GM12878 (cell line): ENCODE measurements around the gene IGHMBP2. TPM values are rescaled to one million over a fixed set of nuclear protein-coding genes. Genes with fewer than 3 reads are reported as not detected.

Source experiments
- ATAC-seq: fragments of 200-7000 bp; cut with Tn5 transposase; 3 replicates; pipeline ENCODE4 v1.9.1; 2020; ENCODE audit warnings: mild to moderate bottlenecking, moderate library complexity
- BruUV-seq: library from RNA; stranded (reverse); fragments of 400-500 nt; replicated peaks from 2 replicates; lab custom pipeline; 2021; lab: Mats Ljungman, UMichigan
- CTCF ChIA-PET: fragments of 300-600 bp; sonication (Branson Sonifier 250); formaldehyde crosslinking; extraction: SDS; loops from one replicate; lab custom pipeline; 2021; ENCODE audit warnings: inconsistent platforms; lab: Yijun Ruan, JAX
- POLR2A ChIA-PET: fragments of 350-600 bp; formaldehyde crosslinking; extraction: SDS; loops from one replicate; lab custom pipeline; 2021; ENCODE audit warnings: inconsistent platforms; lab: Charles Lee
- RAD21 ChIA-PET: fragments of 300-600 bp; sonication (Branson Sonifier 250); formaldehyde crosslinking; loops from one replicate; lab custom pipeline; 2023; ENCODE audit warnings: antibody characterized with exemption; ENCODE audit not compliant: unreplicated experiment; lab: Charles Lee
- SMC1A ChIA-PET: fragments of 300-600 bp; sonication (Branson Sonifier 250); formaldehyde crosslinking; loops from one replicate; lab custom pipeline; 2023; ENCODE audit not compliant: unreplicated experiment, uncharacterized antibody; lab: Charles Lee
- DNase-seq: peaks from one replicate; pipeline ENCODE4 v3.0.0-alpha.2; 2011; ENCODE audit warnings: low read depth, low spot score
- FAIRE-seq: peaks from 3 replicates; lab custom pipeline; 2011; peaks lifted over from hg19 to GRCh38; lab: Jason Lieb, UNC
- H2AFZ ChIP-seq: 2 replicates; pipeline ENCODE4 v1.6.0; 2011; ENCODE audit warnings: low read depth, low read length, control low read depth; ENCODE audit not compliant: control insufficient read depth
- H3K27ac ChIP-seq: 2 replicates; pipeline ENCODE4 v1.5.1; 2011; ENCODE audit warnings: control low read depth; ENCODE audit not compliant: control insufficient read depth, insufficient read depth
- H3K27me3 ChIP-seq, 2 experiments: replicated peaks in 1 of 2; 2 replicates each; pipeline versions ENCODE4 v1.6.0 to v1.6.1; 2011; ENCODE audit warnings: low read length in 1 of 2; ENCODE audit not compliant: control insufficient read depth in 2 of 2, insufficient read depth in 2 of 2
- H3K36me3 ChIP-seq, 2 experiments: 2 replicates each; pipeline ENCODE4 v1.5.1; 2011; ENCODE audit warnings: low read length in 1 of 2; ENCODE audit not compliant: control insufficient read depth in 2 of 2, insufficient read depth in 2 of 2
- H3K4me1 ChIP-seq: 2 replicates; pipeline ENCODE4 v1.6.1; 2011; ENCODE audit warnings: mild to moderate bottlenecking, low read length, moderate library complexity, mixed read lengths; ENCODE audit not compliant: control insufficient read depth, insufficient read depth
- H3K4me2 ChIP-seq: 2 replicates; pipeline ENCODE4 v1.6.0; 2011; ENCODE audit warnings: control low read depth; ENCODE audit not compliant: control insufficient read depth, insufficient read depth
- H3K4me3 ChIP-seq: fragments of 200-600 bp; sonication (generic); 2 replicates; pipeline ENCODE4 v1.5.1; 2016
- H3K79me2 ChIP-seq: 2 replicates; pipeline ENCODE4 v1.6.0; 2011; ENCODE audit warnings: low read length; ENCODE audit not compliant: control insufficient read depth, insufficient read depth
- H3K9ac ChIP-seq: 2 replicates; pipeline ENCODE4 v1.8.0; 2011; ENCODE audit warnings: low read length, control low read depth, mixed read lengths; ENCODE audit not compliant: control insufficient read depth, insufficient read depth
- H3K9me3 ChIP-seq: replicated peaks from 3 replicates; pipeline ENCODE4 v1.5.1; 2011; ENCODE audit warnings: mild to moderate bottlenecking, low read length; ENCODE audit not compliant: control insufficient read depth, insufficient read depth
- H4K20me1 ChIP-seq: 2 replicates; pipeline ENCODE4 v1.6.0; 2011; ENCODE audit not compliant: control insufficient read depth, insufficient read depth
- BACH1 ChIP-seq: fragments of 450-650 bp; IDR thresholded peaks from 2 replicates; pipeline ENCODE4 v1.6.1; 2017; ENCODE audit warnings: mild to moderate bottlenecking, borderline replicate concordance
- EGR1 ChIP-seq, 2 experiments: IDR thresholded peaks; 1 replicate in 1 of 2; 2 replicates in 1 of 2; pipeline ENCODE4 v1.6.1; 2011 to 2012; ENCODE audit warnings: low read depth in 2 of 2, low read length in 2 of 2, borderline replicate concordance in 1 of 2, mild to moderate bottlenecking in 1 of 2, moderate library complexity in 1 of 2
- IRF5 ChIP-seq: fragments of 450-650 bp; IDR thresholded peaks from 2 replicates; pipeline ENCODE4 v1.6.1; 2017; ENCODE audit warnings: borderline replicate concordance
- KAT2A ChIP-seq: conservative IDR thresholded peaks from 2 replicates; pipeline ENCODE4 v1.6.1; 2011; ENCODE audit warnings: low read depth, low read length; ENCODE audit not compliant: control insufficient read depth
- MEF2A ChIP-seq: IDR thresholded peaks from 2 replicates; pipeline ENCODE4 v1.6.1; 2011; ENCODE audit warnings: low read depth, mild to moderate bottlenecking, low read length, moderate library complexity; ENCODE audit not compliant: insufficient read depth
- NR2F1 ChIP-seq: fragments of 450-650 bp; conservative IDR thresholded peaks from 2 replicates; pipeline ENCODE4 v1.6.1; 2017; ENCODE audit warnings: mild to moderate bottlenecking
- SMAD5 ChIP-seq: IDR thresholded peaks from 2 replicates; pipeline ENCODE4 v1.6.1; 2016; ENCODE audit warnings: antibody characterized with exemption, low read depth
- TAF1 ChIP-seq: IDR thresholded peaks from 2 replicates; pipeline ENCODE4 v1.6.1; 2011; ENCODE audit warnings: mild to moderate bottlenecking, low read depth, low read length, borderline replicate concordance
- WGBS: methylation state at CpG from one replicate; pipeline ENCODE4 v1.1.6; 2016; ENCODE audit warnings: low lambda C conversion rate; ENCODE audit not compliant: insufficient replicate concordance, insufficient coverage; ENCODE audit errors: missing lambda C conversion rate; 5-methylcytosine and 5-hydroxymethylcytosine counted together
- in situ Hi-C: fragments of 300-500 bp; cut with MboI; formaldehyde crosslinking; loops from 9 replicates; pipeline ENCODE4 v1.14.3; 2018; ENCODE audit warnings: mixed read lengths
- intact Hi-C: fragments of 100-400 bp; cut with micrococcal nuclease; formaldehyde crosslinking; loops from one replicate; pipeline ENCODE4 v1.14.2; 2022; ENCODE audit not compliant: unreplicated experiment
- polyA plus RNA-seq, 11 experiments: library from polyadenylated mRNA; depleted of rRNA in 4 of 11; unstranded in 6 of 11; stranded (reverse) in 5 of 11; fragments of >200 nt; fragmentation: Nextera tagmentation in 4 of 11; fragmentation: Illumina TruSeq in 1 of 11; extraction: Ambion mirVana in 4 of 11; extraction: Trizol in 1 of 11; gene quantifications; 1 replicate in 1 of 11; 2 replicates in 10 of 11; pipeline versions ENCODE4 v1.2.1 to v1.2.3, GENCODE V29; 2011 to 2016; ENCODE audit warnings: inconsistent platforms in 2 of 11, missing spikeins in 2 of 11, low read depth in 1 of 11
- total RNA-seq, 4 experiments: library from RNA; depleted of rRNA in 3 of 4; stranded (reverse); fragments of >200 nt in 3 of 4; fragmentation: Illumina TruSeq in 1 of 4; extraction: Trizol in 1 of 4; gene quantifications; 2 replicates each; pipeline versions ENCODE4 v1.2.1 to v1.2.3, GENCODE V29; 2013 to 2021

The IGHMBP2 gene
- total and polyA plus RNA-seq, 10 of the 15 experiments (the other 5 are each of a cell fraction or from before 2014, with no cell fraction given) = 1.4 to 20.1 (median 11.2) TPM

- TF ChIP-seq IRF5 (no peak), NR2F1 (no peak), EGR1 (IDR thresholded peaks at IDR 0.05; ENCODE audit: borderline replicate concordance in 1 of 2, low read depth in 2 of 2, low read length in 2 of 2) (no peak)
Measured at GRCh38 chr11:68904248-68904847, 657 bp downstream of the IGHMBP2 start (continued).

- peak overlapping the region; percentile 88 for H3K4me2 ChIP-seq
- ChIA-PET POLR2A (no interaction called here), RAD21 (no interaction called here)
- H3K36me3 ChIP-seq = peaks cover 2 to 10% of the 10 kb centered on the region in 2 experiments; a peak in 3 of 4 replicates
- intact Hi-C loops = no loop called here
- H3K4me3 ChIP-seq = peak overlapping the region; percentile 100; the same call in 1 of the 2 replicates
- 87% methylated on average over 23 of the region's 23 CpGs for WGBS
- in situ Hi-C loops = no loop called here
- H4K20me1 ChIP-seq = no peaks in the 10 kb centered on the region
- ATAC-seq = no peak
- FAIRE-seq = no peak
- TF ChIP-seq BACH1 (no peak), SMAD5 (no peak), MEF2A (no peak), KAT2A (no peak), TAF1 (no peak)
- TF ChIP-seq, all 136 proteins: peak for 0
- Histone ChIP-seq H3K9ac (peak overlapping the region; percentile 24; the same call in 1 of the 2 replicates), H3K4me1 (peaks cover 11% of the 10 kb centered on the region), H3K27me3 (no peaks in the 10 kb centered on the region), H2AFZ (no peak overlapping the region), H3K79me2 (peaks cover 44% of the 10 kb centered on the region), H3K9me3 (no peaks in the 10 kb centered on the region), H3K27ac (no peak overlapping the region)
- ChIA-PET SMC1A (no interaction called here), CTCF (no interaction called here)
- DNase-seq = no peak
- BruUV-seq = TSS peak; percentile 62
Measured at GRCh38 chr11:68905421-68906360, 2.0 kb downstream of the IGHMBP2 start.
